Neural cell (in vitro differentiated cells): ENCODE data around the gene MGA.

Experiments used
- CTCF ChIP-seq: fragments of 450-650 bp; IDR thresholded peaks from 2 replicates; pipeline ENCODE4 v1.5.1; 2014; ENCODE audit warnings: antibody characterized with exemption, mild to moderate bottlenecking, moderate library complexity; ENCODE audit not compliant: poor library complexity, severe bottlenecking
- EZH2 ChIP-seq: fragments of 200-600, 300-800 bp; shearing (Covaris generic), sonication (generic); IDR thresholded peaks from 2 replicates; pipeline ENCODE4 v1.6.1; 2014; ENCODE audit warnings: antibody characterized with exemption, low read length, borderline replicate concordance, mild to moderate bottlenecking; ENCODE audit not compliant: insufficient read depth, poor library complexity, severe bottlenecking
- RAD21 ChIP-seq: fragments of 450-650 bp; conservative IDR thresholded peaks from 2 replicates; pipeline ENCODE4 v1.6.1; 2014; ENCODE audit warnings: antibody characterized with exemption, mild to moderate bottlenecking, moderate library complexity

- no peak for TF ChIP-seq EZH2
- TF ChIP-seq RAD21 = no peak
- TF ChIP-seq CTCF = no peak
These were observed 56.7 kb downstream of the MGA start for GRCh38 chr15:41716864-41717263.
